ENCODE measurements around the gene LRRK1. TPM values are rescaled to one million over a fixed set of nuclear protein-coding genes. Genes with fewer than 3 reads are reported as not detected.

The LRRK1 gene
- total RNA-seq, 4 donors from 2014 or later: 5.7 to 12.0 (median 10.0) TPM

DNA sequence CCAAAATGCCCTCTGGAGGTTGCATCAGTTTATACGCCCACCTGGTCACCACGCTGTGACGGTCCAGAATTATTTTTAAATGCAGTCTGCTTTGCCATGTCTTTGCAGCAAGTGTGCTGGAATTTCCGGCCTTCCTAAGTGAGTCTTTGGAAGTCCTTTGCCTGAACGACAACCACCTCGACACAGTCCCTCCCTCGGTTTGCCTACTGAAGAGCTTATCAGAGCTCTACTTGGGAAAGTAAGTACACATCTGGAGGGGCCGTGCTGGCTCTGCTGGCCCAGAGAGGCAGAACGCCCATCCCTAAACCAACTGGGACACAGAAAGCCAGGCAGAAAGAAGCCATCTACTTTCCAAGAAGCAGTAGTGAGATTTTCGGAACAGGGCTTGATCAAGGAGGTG, 101.8 kb downstream of the LRRK1 start:
- Histone ChIP-seq H3K9me3 (no peaks in the 10 kb centered on the region), H3K27me3 (no peaks in the 10 kb centered on the region), H3K4me1 (peaks cover 0 to 28% (median 0%) of the 10 kb centered on the region in 3 donors), H3K27ac (no peak overlapping the region), H3K4me3 (no peak overlapping the region), H3K36me3 (peaks cover 0 to 54% (median 0%) of the 10 kb centered on the region in 3 donors)
- intact Hi-C loops (cut with DNase I): no loop called here
- DNase-seq: no peak
- 89 to 91% methylated on average over 9 of the region's 10 CpGs for WGBS, 2 donors
- no peak for TF ChIP-seq POLR2A (IDR thresholded peaks at IDR 0.05)
- TF ChIP-seq, protein P1, sequence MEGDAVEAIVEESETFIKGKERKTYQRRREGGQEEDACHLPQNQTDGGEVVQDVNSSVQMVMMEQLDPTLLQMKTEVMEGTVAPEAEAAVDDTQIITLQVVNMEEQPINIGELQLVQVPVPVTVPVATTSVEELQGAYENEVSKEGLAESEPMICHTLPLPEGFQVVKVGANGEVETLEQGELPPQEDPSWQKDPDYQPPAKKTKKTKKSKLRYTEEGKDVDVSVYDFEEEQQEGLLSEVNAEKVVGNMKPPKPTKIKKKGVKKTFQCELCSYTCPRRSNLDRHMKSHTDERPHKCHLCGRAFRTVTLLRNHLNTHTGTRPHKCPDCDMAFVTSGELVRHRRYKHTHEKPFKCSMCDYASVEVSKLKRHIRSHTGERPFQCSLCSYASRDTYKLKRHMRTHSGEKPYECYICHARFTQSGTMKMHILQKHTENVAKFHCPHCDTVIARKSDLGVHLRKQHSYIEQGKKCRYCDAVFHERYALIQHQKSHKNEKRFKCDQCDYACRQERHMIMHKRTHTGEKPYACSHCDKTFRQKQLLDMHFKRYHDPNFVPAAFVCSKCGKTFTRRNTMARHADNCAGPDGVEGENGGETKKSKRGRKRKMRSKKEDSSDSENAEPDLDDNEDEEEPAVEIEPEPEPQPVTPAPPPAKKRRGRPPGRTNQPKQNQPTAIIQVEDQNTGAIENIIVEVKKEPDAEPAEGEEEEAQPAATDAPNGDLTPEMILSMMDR (IDR thresholded peaks at IDR 0.05): no peak

DNA sequence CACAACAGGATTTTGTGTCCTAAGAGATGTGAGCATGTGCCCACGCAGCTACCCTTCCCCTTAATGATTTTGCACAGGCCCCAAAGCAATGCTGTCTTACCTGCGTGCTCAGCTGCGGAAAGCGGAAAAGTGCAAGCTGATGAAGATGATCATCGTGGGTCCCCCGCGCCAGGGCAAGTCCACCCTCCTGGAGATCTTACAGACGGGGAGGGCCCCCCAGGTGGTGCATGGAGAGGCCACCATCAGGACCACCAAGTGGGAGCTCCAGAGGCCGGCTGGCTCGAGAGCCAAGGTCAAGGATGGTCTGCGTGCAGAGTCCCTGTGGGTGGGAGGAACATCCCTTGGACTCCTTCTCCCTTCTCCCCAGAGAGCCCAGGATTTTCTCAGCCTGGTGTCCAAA, 103.1 kb downstream of the LRRK1 start:
- TF ChIP-seq, protein P1 (IDR thresholded peaks at IDR 0.05): no peak
- no peak for TF ChIP-seq POLR2A (IDR thresholded peaks at IDR 0.05)
- Histone ChIP-seq H3K9me3 (no peaks in the 10 kb centered on the region), H3K27ac (no peak overlapping the region), H3K4me3 (no peak overlapping the region), H3K36me3 (peaks cover 0 to 54% (median 0%) of the 10 kb centered on the region in 3 donors), H3K27me3 (no peaks in the 10 kb centered on the region), H3K4me1 (peaks cover 0 to 23% (median 0%) of the 10 kb centered on the region in 3 donors)
- intact Hi-C loops (cut with DNase I): no loop called here
- no peak for DNase-seq
- WGBS, 2 donors: 71 to 85% methylated on average over 5 to 10 of the region's 11 CpGs

DNA sequence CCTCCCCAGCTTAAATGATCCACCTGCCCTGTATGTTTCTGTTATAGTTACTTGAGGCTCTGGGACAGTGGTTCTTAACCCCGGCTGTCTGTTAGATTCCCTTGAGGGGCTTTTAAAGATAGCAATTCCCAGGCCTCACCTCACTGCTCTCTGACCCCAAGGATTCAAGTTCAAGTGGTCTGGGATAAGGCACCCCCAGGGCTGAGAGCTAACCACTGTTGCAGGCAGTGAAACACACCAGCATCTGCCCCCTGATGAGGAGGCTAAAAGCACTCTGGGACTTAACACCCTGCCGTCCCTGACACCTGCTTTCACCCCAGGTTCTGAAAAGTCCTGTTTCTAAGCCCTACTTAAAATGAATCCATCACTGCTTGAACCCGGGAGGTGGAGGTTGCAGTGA, 103.7 kb downstream of the LRRK1 start:
- no peak for TF ChIP-seq POLR2A (IDR thresholded peaks at IDR 0.05)
- TF ChIP-seq, protein P1 (IDR thresholded peaks at IDR 0.05): no peak
- no peak for DNase-seq
- peaks cover 0 to 23% (median 0%) of the 10 kb centered on the region in 3 donors for H3K4me1 ChIP-seq
- no peaks in the 10 kb centered on the region for H3K9me3 ChIP-seq
- intact Hi-C loops (cut with DNase I): no loop called here
- no peaks in the 10 kb centered on the region for H3K27me3 ChIP-seq
- peaks cover 0 to 57% (median 0%) of the 10 kb centered on the region in 3 donors for H3K36me3 ChIP-seq
- peak overlapping the region in 1 of 4 donors; percentile 74 for H3K27ac ChIP-seq
- no peak overlapping the region for H3K4me3 ChIP-seq
- 86 to 100% methylated on average over 2 to 3 of the region's 3 CpGs for WGBS, 2 donors

DNA sequence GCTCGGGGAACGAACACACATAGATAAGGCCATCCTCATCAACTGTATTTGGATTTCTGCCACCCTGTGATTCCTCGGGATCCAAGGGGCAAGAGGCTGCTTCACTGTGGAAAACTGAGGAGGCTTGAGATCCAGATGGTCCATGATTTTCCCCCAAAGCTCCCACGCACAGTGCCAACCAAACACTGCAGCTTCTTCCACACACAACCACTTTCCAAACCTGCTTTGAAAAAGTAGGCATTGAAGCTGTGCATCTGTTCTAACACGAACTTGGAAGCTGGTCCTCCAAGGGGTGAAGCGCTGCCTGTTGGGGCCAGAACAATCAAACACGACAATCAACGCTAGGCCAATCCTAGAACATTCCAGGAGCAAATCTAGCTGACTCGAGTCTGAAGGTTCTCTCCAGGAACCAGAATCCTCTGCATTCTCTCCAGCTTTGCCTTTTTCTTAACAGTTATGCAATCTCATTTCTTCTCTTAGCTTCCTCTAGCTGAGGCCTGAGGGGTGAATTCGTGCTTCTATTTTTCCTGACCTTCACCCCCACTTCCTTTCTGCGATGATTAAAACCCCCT, 104.4 kb downstream of the LRRK1 start:
- H3K27me3 ChIP-seq: no peaks in the 10 kb centered on the region
- DNase-seq: no peak
- peaks cover 0 to 62% (median 0%) of the 10 kb centered on the region in 3 donors for H3K36me3 ChIP-seq
- no peak for TF ChIP-seq POLR2A (IDR thresholded peaks at IDR 0.05)
- TF ChIP-seq, protein P1 (IDR thresholded peaks at IDR 0.05): no peak
- H3K9me3 ChIP-seq: no peaks in the 10 kb centered on the region
- 68 to 70% methylated on average over 10 to 11 of the region's 11 CpGs for WGBS, 2 donors
- H3K4me3 ChIP-seq: no peak overlapping the region
- H3K27ac ChIP-seq: peak overlapping the region in 3 of 4 donors; percentile 3 to 74 (median 73)
- peaks cover 0 to 22% (median 0%) of the 10 kb centered on the region in 3 donors for H3K4me1 ChIP-seq
- intact Hi-C loops (cut with DNase I): no loop called here

DNA sequence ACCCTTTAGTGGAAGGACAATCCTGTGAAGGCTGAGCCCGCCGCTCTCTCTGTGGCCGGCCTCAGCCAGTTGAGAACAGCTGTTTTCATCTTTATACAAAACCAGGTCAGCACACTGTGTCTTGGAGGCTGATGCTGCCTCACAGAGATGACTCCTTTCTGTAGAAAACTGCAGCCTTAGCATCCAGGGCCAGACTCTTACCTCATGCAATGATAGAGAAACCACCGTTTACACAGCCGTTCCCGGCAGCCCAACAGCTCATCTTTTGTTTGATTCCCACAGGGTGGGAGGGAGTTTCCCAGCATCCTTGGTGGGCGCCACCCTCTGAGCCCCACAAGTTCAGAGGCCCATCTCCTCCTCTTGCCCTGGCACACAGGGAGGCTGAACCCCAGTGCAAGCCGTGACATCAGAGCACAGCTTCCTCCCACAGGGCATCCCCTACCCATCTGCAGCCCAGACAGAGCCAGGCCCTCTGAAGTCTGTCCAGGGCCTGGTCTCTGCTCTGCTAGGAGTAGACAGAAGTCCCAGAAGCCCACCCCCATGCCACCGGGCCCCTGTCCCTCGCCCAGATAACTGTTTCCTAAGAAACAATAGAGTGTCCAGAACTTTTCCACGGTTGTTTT, 105.0 kb downstream of the LRRK1 start:
- Histone ChIP-seq H3K9me3 (no peaks in the 10 kb centered on the region), H3K27ac (peak overlapping the region; percentile 18 to 74 (median 52)), H3K27me3 (no peaks in the 10 kb centered on the region), H3K36me3 (peaks cover 0 to 68% (median 0%) of the 10 kb centered on the region in 3 donors), H3K4me3 (no peak overlapping the region), H3K4me1 (peaks cover 0 to 20% (median 0%) of the 10 kb centered on the region in 3 donors)
- DNase-seq: no peak
- TF ChIP-seq, protein P1 (IDR thresholded peaks at IDR 0.05): no peak
- TF ChIP-seq POLR2A (IDR thresholded peaks at IDR 0.05): no peak
- intact Hi-C loops (cut with DNase I): no loop called here
- WGBS, 2 donors: 73 to 84% methylated on average over 9 to 10 of the region's 11 CpGs

Measured in esophagus squamous epithelium (tissue), 5 donors.